HG02840 (cell line): Measurements from ENCODE around the gene SYN1.

Experiments
- ATAC-seq: cut with Tn5 transposase; IDR thresholded peaks from one replicate; pipeline ENCODE4 v1.9.1; 2021; ENCODE audit warnings: mild to moderate bottlenecking, moderate library complexity, moderate number of reproducible peaks; ENCODE audit not compliant: unreplicated experiment, low FRiP score

SYN1 gene

GRCh38 chrX:47574547-47575301 is 44.9 kb downstream of the SYN1 start:
- ATAC-seq: no peak

GRCh38 chrX:47574076-47574546 is 45.5 kb downstream of the SYN1 start:
- no peak for ATAC-seq

- ATAC-seq: no peak
Measured at GRCh38 chrX:47573341-47574075, 46.1 kb downstream of the SYN1 start.

- ATAC-seq: no peak
Measured at GRCh38 chrX:47572773-47573340, 46.8 kb downstream of the SYN1 start.

- ATAC-seq: no peak
Measured at GRCh38 chrX:47571896-47572295, 47.8 kb downstream of the SYN1 start.

- no peak for ATAC-seq
Measured at GRCh38 chrX:47571215-47571614, 48.4 kb downstream of the SYN1 start.

GRCh38 chrX:47570794-47571193 is 48.9 kb downstream of the SYN1 start:
- ATAC-seq: no peak

- no peak for ATAC-seq
Measured at GRCh38 chrX:47568656-47569295, 50.9 kb downstream of the SYN1 start.

- ATAC-seq: no peak
Measured at GRCh38 chrX:47566841-47567240, 52.8 kb downstream of the SYN1 start.

- ATAC-seq: no peak
Measured at GRCh38 chrX:47564438-47565085, 55.1 kb downstream of the SYN1 start.

- ATAC-seq: no peak
Measured at GRCh38 chrX:47563801-47564315, 55.8 kb downstream of the SYN1 start.

GRCh38 chrX:47562615-47563243 is 56.9 kb downstream of the SYN1 start:
- ATAC-seq: no peak

GRCh38 chrX:47561659-47562151 is 58.0 kb downstream of the SYN1 start:
- ATAC-seq: no peak

- ATAC-seq: peak; percentile 87
Measured at GRCh38 chrX:47560934-47561658, 58.6 kb downstream of the SYN1 start, which contains the start of gene ARAF. Gene ARAF, plus strand, starts transcription at chrX:47561205. Its CDS starts 1,763 bp downstream, at chrX:47562968.

GRCh38 chrX:47560179-47560933 is 59.3 kb downstream of the SYN1 start:
- ATAC-seq: no peak

- no peak for ATAC-seq
Measured at GRCh38 chrX:47558436-47558835, 61.2 kb downstream of the SYN1 start.

GRCh38 chrX:47556045-47556623 is 63.5 kb downstream of the SYN1 start:
- ATAC-seq: peak; percentile 78

- no peak for ATAC-seq
Measured at GRCh38 chrX:47543496-47543895, 76.2 kb downstream of the SYN1 start.
